Suprapubic skin (tissue), 4 donors: ENCODE data around the gene SPECC1.

Source experiments
- EP300 ChIP-seq: sonication (generic); formaldehyde crosslinking; IDR thresholded peaks from one replicate; pipeline ENCODE4 v1.6.1; 2017; ENCODE audit warnings: antibody characterized with exemption
- POLR2A ChIP-seq, 2 donors: fragments of 450-650 bp; IDR thresholded peaks; one replicate each; pipeline ENCODE4 v1.6.1; 2017; ENCODE audit warnings: antibody characterized with exemption in 2 of 2, mild to moderate bottlenecking in 2 of 2, moderate library complexity in 2 of 2
- POLR2AphosphoS5 ChIP-seq, 3 donors: sonication (generic); formaldehyde crosslinking; IDR thresholded peaks; one replicate each; pipeline ENCODE4 v1.6.1; 2017; ENCODE audit warnings: antibody characterized with exemption in 3 of 3
- TF ChIP-seq, protein P1 (sequence below), 2 donors: fragments of 200-600 bp in 1 of 2; fragments of 450-650 bp in 1 of 2; sonication (generic) in 1 of 2; IDR thresholded peaks; one replicate each; pipeline ENCODE4 v1.5.1; 2016 to 2019; ENCODE audit warnings: antibody characterized with exemption in 2 of 2, mild to moderate bottlenecking in 1 of 2, moderate library complexity in 1 of 2

- TF ChIP-seq, protein P1, sequence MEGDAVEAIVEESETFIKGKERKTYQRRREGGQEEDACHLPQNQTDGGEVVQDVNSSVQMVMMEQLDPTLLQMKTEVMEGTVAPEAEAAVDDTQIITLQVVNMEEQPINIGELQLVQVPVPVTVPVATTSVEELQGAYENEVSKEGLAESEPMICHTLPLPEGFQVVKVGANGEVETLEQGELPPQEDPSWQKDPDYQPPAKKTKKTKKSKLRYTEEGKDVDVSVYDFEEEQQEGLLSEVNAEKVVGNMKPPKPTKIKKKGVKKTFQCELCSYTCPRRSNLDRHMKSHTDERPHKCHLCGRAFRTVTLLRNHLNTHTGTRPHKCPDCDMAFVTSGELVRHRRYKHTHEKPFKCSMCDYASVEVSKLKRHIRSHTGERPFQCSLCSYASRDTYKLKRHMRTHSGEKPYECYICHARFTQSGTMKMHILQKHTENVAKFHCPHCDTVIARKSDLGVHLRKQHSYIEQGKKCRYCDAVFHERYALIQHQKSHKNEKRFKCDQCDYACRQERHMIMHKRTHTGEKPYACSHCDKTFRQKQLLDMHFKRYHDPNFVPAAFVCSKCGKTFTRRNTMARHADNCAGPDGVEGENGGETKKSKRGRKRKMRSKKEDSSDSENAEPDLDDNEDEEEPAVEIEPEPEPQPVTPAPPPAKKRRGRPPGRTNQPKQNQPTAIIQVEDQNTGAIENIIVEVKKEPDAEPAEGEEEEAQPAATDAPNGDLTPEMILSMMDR (IDR thresholded peaks at IDR 0.05) = no peak
- TF ChIP-seq EP300 (no peak), POLR2A (IDR thresholded peaks at IDR 0.05) (no peak), POLR2AphosphoS5 (IDR thresholded peaks at IDR 0.05) (no peak)
These were observed 261.2 kb downstream of the SPECC1 start for GRCh38 chr17:20270369-20270768.
